ENCODE data around the gene SPRY4.
"Not testable (repeated sequence)": the region's sequence is repeated elsewhere in the genome, so short reads cannot be mapped to it uniquely, and the experiment has no call there.

SPRY4 gene

GRCh38 chr5:142316051-142316450, 8.8 kb downstream of the SPRY4 start:
- in situ Hi-C loops (cut with MboI; ENCODE audit: low sequenced_read_pairs), result no loop called here

GRCh38 chr5:142315096-142315900, 9.5 kb downstream of the SPRY4 start:
- in situ Hi-C loops (cut with MboI; ENCODE audit: low sequenced_read_pairs), result no loop called here

DNA sequence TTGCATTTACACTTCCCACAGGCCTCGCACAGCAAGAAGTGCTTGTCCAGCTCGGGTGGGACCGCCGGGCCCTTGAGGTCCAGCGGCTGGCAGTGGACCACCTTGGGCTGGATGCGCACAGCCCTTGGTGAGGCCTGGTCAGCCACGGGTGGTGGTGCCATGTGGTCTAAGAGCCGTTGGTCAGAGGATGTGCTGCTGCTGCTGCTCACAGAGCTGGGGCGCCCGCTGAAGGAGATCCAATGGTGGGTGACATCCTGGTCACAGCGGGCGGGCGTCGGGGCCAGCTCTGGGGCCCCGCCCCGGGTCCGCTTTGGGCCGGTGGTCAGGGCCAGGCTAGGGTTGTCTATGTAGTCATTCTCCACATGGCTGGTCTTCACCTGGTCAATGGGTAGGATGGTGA, 10.2 kb downstream of the SPRY4 start:
- in situ Hi-C loops (cut with MboI; ENCODE audit: low sequenced_read_pairs), result no loop called here

- in situ Hi-C loops (cut with MboI; ENCODE audit: low sequenced_read_pairs), result no loop called here
Measured at GRCh38 chr5:142314109-142314508, 10.7 kb downstream of the SPRY4 start.

DNA sequence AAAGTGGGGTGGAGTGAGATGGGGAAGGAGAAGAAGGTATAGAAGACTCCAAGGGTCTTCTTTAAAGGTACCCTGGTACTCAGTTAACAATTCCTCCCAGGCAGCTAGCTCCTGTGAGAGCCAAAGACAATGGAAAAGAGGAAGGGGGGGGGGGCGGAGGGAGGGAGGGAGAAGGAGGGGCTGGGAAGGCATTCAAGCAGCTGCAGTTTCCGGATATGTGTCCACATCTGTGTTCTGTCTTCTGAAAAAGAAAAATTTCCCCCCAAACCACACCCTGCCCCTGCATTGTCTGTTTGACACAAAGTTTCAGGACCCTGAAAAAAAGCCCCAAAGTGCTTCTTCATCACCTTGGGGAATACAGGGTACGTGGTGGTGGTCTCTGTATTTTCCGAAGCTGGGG, 11.1 kb downstream of the SPRY4 start:
- in situ Hi-C loops (cut with MboI; ENCODE audit: low sequenced_read_pairs), result no loop called here

DNA sequence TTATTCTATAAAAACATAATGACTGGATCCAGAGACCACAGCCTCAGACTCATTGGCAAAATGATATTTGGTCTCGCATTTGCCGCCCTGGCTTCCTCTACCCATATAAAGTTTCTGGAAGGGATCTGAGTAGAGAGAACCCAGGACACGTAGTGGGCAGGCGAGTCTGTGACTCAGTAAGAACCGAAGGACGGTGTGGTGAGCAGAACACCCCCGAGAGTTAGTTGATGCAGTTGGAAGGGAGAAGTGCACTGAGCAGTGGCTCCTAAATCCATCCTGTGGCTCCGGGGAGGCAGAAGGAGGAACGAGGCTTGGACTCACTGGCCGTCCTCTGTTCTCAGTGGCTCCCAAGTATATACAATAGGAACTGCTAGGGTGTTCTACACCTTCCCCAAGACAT, 11.5 kb downstream of the SPRY4 start:
- in situ Hi-C loops (cut with MboI; ENCODE audit: low sequenced_read_pairs), result no loop called here

GRCh38 chr5:142312399-142312798, 12.4 kb downstream of the SPRY4 start:
- in situ Hi-C loops (cut with MboI; ENCODE audit: low sequenced_read_pairs), result no loop called here

GRCh38 chr5:142311725-142312124, 13.1 kb downstream of the SPRY4 start:
- in situ Hi-C loops (cut with MboI; ENCODE audit: low sequenced_read_pairs), result no loop called here

DNA sequence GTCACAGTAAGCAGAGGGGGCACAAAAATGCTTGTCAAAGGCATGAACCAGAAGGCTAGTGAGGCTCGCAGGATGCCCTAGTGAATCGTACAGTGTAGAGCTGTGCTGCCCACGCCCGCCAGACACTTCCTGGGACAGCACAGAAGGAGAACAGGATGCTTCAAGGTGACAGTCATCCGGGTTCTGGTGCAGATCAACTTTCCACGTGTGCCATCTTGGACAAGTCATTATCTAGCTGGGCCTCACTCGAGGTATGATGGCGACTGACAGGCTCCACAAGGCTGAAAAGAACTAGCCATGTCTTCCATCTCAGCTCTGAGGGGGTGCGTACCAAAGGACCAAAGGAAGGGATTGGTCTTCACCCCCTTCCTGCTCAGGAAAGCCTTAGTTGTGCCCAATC, 14.0 kb downstream of the SPRY4 start:
- in situ Hi-C loops (cut with MboI; ENCODE audit: low sequenced_read_pairs), result no loop called here

GRCh38 chr5:142309747-142310318, 15.0 kb downstream of the SPRY4 start:
- in situ Hi-C loops (cut with MboI; ENCODE audit: low sequenced_read_pairs), result no loop called here

DNA sequence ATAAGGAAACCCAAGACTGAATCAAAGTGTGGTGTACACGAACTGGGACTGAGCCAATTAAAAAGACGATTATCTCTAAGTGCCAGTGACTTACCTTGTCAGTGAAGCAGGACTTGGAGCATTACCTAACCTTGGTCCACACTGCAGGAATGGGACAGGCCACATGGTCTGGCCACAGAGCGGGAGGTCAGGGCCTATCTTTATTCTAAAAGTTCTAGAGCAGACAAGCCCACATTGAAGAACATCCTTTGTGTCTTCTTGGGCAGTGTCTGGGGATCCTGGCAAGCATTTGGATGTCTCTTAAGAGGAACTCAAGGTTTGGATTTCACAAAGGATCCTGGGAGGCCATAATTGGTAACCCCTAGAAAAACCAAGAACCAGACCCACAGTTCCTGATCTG, 16.5 kb downstream of the SPRY4 start:
- in situ Hi-C loops (cut with MboI; ENCODE audit: low sequenced_read_pairs), result no loop called here

GRCh38 chr5:142307146-142307890, 17.5 kb downstream of the SPRY4 start:
- in situ Hi-C loops (cut with MboI; ENCODE audit: low sequenced_read_pairs), result no loop called here

- in situ Hi-C loops (cut with MboI; ENCODE audit: low sequenced_read_pairs), result no loop called here
Measured at GRCh38 chr5:142306077-142306502, 18.7 kb downstream of the SPRY4 start.

GRCh38 chr5:142305211-142305610, 19.6 kb downstream of the SPRY4 start:
- in situ Hi-C loops (cut with MboI; ENCODE audit: low sequenced_read_pairs), result no loop called here

GRCh38 chr5:142304013-142304701, 20.7 kb downstream of the SPRY4 start:
- in situ Hi-C loops (cut with MboI; ENCODE audit: low sequenced_read_pairs), result no loop called here

GRCh38 chr5:142303565-142303964, 21.3 kb downstream of the SPRY4 start:
- in situ Hi-C loops (cut with MboI; ENCODE audit: low sequenced_read_pairs), result no loop called here

DNA sequence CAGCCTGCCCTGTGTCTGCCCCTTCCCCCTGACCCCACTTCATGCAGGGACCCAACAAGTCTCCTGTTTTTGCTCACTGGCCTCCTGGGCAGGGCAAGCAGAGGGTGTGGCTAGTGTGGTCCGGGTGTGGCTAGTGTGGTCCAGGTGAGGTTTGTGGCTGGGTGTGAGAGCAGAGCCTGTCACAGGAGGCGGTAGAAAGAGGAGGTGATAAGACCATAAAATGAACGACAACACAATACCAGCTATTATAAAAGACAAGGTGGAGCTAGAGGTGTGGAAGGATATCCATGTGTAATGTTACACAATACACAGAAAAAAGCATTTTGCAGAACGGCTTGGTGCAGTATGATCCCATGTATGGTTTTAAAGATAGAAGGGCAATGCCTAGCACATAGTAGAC, 23.3 kb downstream of the SPRY4 start:
- in situ Hi-C loops (cut with MboI; ENCODE audit: low sequenced_read_pairs), result no loop called here

GRCh38 chr5:142300677-142301076, 24.1 kb downstream of the SPRY4 start:
- in situ Hi-C loops (cut with MboI; ENCODE audit: low sequenced_read_pairs), result no loop called here

- in situ Hi-C loops (cut with MboI; ENCODE audit: low sequenced_read_pairs), result no loop called here
Measured at GRCh38 chr5:142298789-142299188, 26.0 kb downstream of the SPRY4 start.

- in situ Hi-C loops (cut with MboI; ENCODE audit: low sequenced_read_pairs), result not testable (repeated sequence)
Measured at GRCh38 chr5:142297786-142298185, 27.0 kb downstream of the SPRY4 start.

GRCh38 chr5:142296914-142297417, 27.9 kb downstream of the SPRY4 start:
- in situ Hi-C loops (cut with MboI; ENCODE audit: low sequenced_read_pairs), result no loop called here
